Activated CD8-positive, alpha-beta memory T cell treated with anti-CD3 and anti-CD28 coated beads for 24 hours (primary cell): ENCODE measurements around the gene COL5A2.

Experiments
- DNase-seq: peaks from one replicate; pipeline ENCODE4 v3.0.0-alpha.2; 2020

Gene COL5A2

DNA sequence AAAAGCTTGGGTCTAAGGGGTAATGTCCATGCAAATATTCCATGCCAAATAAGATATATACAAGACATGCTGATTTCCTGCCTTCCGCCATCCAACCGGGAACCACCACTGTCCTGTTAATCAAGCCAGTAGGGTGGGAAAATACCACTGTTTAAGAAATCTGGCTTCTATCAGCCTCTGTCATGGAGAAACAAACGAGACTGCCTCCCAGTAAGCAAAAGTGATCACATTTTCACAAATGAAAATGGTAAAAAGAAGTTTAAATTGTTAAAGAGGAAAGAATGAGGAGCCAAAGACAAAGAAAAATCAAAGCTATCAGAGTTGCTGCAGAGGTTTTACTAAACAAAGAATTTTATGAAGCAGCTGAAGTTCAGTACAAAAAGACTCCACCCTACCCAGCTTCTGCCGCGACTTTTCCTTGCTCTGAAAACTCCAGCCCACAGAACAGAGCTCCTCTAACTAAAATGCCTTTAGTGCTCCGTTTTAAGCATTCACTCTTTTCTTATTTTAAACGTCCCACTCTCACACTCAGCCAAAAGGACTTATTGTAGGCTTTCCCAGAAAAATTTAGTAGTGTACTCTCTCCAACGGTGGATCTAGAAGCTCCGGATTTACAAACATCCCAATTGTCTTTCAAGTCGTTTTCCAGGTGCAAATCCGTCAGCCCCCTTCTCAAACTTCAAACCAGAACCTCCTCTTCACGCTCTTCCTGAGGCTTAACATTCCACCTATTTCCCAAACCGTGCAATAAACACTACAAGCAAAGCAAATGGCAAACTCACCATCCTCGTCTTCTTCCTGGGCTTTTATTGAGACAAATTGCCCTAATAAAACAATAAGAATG is 613 bp downstream of the COL5A2 start:
- no peak for DNase-seq

DNA sequence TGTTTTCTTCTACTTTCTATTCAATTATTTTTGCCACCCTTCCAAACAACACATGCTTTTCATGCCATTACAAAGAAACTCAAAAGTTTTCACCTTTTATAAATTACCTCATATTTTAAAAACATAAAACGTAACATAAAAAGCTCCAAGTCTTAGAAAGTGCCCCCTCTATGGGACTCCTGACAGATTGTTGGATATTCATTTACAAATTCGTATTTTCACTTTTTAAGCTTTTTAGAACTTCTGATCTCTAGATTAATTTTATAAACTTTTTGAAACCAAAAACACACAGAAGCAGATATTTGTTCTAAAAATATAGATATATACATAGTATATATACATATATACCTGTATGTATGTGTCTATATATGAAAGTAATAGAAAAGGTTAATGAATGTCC is 1.5 kb downstream of the COL5A2 start:
- no peak for DNase-seq

DNA sequence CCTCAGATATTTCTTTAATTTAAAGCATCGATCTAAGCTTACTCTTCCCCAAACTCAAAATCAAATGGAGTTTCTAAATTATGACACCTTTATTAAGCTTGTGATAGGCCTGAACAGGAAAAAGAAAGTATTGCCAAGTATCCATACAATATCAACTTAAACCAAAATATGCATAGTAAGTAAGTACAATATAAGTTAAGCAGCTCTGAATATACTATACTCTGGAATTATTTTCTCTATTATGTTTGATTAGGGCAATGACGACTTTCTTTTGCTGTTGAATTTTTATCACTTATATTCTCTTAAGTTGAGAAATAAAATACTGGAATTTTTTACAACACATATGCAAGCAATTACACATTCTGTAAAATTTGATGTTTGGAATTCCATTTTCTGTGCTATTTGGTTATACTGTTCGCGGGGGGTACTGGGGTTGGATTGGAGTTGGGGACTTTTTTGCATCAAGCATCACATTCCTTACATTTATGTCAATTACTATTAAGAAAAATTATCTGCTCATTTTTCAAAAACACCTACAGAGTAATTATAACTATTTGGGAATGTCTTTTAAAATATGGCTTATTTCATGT is 2.2 kb downstream of the COL5A2 start:
- DNase-seq = no peak

DNA sequence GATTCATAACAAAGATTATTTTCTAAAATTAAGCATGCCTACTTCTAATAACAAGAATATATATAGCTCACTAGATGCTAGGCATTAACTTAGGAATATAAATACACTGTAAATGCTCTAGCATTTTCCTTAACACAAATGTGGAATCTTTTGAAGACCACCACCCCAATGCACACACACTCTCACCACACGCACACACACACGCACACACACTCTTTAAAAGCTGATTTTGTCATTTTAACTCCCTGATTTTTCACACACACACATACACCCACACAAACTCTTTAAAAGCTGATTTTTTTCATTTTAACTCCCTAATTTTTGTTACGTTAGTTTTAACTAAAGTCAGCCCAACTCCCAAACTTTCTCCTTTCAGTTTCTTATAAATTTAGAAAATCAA is 3.0 kb downstream of the COL5A2 start:
- no peak for DNase-seq

DNA sequence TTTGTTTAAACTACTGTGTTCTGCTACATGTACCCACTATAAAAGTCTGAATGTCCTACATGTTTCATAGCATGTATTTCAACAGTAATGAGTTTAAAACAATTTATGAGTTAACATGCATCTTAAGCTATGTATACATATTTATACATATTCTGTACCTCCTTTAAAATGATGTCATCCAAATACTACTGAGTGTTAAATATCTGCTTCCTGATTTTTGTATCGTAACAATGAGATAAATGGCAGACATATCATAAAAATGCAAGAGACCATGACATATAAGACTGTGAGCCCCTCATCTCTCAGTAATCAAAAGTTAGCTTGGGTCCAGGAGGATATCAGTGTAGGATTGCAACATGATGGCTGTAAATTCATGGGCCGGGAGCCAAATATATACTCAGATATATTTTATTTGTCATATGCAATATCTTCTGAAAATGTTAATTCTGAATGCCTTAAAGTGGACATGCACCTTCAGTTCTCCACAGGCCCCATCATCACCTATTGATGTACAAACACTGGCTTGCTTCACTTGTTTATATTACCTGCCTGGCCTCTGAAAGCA is 3.6 kb downstream of the COL5A2 start:
- no peak for DNase-seq

DNA sequence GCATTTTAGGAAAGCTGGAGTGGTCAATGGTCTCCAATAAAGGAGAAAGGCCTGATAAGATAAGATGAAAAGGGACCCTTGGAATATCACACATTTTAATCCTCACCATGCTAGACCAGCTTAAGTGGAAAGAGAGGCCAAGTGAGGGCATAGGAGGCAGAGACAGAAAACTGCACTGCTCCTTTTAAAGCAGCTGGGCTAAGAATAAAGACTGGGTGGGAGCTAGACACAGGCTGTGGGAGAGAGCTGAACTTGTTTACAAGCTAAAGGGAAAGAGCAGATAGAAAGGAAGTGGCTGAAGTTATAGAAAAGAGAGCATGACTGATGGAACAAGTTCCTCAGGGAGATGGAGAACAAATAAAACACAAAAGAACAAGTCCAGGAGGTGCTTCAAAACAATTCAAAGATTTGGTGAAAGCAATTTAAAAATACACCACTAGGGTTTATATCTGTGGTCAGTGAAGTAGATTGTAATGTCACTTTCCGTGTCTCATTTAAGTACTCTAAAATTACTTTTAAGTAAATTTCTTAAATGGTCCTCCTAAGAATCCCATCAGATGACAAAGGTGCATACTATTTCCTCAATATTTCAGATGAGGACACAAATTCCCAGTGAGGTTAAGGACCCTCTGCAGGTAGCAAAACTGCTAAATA is 7.5 kb downstream of the COL5A2 start:
- no peak for DNase-seq

DNA sequence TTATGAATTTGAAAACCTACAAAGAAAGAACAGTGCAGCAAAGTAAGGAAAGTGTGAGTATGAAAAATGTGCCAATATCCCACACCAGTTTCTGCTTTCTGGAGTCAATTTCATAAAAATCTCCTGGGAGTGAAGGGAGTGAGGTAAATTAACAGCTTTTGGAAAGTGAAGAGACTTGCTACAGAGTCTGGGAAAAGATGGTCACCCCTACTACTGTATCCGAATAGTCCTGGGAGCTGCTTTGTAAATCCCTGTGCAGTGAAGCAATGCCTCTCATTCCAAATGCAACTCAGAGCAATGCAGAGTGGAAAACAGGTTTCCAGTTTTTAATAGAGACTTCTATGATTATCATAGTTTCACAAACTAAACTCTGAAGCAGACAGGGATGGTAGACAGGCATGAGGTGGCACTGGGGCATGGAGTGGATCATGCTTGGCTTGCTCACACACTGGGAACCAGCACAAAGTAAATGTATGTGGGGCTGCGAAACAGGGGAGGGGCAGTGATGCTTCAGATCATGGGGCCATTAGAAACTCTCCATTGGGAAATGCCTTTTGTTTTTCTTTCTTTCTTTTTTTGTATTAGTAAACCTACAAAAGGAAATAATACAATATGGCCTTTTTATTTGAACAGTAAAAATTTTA is 10.6 kb downstream of the COL5A2 start:
- DNase-seq = no peak

DNA sequence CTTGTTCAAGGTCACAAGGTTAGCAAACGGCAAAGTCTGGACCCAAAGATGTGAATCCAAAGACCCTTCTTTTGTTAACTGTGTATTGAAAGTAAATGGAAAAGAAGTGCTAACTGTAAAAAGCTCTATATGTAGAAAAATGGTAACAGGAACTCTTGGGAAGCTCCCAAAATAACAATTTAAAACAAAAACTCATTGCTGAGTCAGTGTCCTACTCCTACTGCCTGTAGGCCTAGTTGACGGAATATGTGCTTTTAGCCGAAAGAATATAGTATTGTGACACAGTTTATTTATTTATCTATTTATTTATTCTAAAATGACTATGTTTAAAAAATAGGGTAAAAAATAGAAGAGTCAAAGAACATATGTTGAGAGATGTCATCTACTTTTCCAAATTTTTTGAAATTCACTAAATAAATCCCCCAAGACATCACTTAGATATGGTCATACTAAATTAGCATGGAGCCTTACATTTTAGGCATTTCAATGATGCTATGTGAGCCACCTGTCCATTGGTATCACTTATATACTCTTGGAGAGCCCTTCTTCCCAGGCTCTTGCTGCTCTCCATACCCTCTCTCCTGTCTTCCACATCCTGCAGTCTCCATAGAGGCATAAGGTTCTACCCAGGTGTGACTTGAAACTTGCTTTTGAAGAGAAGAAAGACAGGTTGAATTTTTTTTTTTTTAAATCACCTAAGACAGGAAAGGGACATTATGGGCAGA is 13.7 kb downstream of the COL5A2 start:
- no peak for DNase-seq

DNA sequence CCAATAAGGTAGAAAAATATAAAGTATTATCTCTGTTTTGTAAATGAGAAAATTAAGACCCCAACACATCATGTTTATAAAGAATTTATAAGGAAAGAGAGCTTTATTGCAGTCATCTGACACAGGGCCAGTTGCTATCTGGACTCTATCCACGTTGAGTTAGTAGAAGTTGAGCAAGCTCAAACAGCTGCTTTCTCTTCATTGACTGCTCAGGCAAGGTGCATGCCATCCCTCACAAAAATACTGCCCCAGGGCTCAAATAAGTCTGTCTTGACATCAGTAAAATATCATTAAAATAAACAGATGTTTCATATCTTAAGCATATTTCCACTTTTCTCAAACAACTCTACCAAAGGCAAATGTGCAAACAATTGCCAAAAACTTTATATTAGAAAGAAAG is 14.8 kb downstream of the COL5A2 start:
- no peak for DNase-seq

DNA sequence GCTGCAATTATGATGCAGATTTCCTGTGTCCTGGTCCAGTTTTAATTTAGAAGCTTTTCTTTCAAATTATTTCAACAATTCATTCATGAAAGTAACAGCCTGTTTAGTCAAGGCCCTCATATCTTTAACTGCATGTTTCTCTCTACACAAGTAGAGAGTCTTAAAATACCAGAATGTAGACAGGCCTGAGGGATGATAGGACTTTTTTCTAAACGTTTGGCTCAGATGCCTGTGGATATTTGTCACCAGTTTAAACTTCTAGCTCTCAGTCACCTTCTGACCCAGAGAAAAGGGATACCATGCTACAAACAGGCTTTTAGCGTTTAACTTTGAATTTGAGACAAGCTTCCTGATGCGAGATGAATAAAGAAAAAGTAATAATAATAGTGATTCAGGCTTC is 15.7 kb downstream of the COL5A2 start:
- DNase-seq = no peak

DNA sequence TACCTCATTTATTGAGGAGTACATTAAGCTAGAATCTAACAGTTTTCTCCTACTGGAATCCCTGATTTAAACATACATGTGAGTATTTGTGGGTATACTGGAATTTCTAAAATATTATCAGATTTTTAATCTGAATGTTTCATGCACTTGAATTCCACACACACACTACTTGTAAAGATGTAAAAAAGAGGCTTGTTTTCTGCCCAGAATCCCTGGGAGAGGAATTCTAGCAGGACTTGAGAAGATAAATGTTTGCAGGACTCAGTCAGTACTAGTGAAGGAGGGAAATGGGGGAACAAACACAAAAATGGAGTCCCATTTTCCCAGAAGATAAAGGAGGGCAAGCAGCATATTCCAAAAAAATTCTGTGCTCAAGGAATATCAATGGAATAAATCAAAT is 17.0 kb downstream of the COL5A2 start:
- no peak for DNase-seq

DNA sequence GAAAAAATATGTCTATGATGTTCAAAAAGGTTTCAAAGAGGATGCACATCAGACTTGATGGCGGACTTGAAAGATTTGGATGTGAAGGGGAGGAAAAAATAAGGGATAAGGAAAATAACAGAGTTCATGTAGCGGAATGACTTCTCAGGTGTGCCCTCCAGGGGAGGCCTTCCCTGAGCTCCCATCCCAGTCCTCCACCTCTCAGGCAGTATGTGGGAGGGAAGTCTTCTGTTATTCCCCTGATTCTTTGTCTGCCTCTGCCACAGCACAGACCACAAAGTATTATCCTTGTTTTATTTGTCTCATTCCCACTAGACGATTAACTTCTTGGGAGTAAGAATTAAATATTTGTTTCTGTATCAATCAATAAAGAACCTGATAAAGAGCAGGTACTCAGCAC is 17.7 kb downstream of the COL5A2 start:
- no peak for DNase-seq

DNA sequence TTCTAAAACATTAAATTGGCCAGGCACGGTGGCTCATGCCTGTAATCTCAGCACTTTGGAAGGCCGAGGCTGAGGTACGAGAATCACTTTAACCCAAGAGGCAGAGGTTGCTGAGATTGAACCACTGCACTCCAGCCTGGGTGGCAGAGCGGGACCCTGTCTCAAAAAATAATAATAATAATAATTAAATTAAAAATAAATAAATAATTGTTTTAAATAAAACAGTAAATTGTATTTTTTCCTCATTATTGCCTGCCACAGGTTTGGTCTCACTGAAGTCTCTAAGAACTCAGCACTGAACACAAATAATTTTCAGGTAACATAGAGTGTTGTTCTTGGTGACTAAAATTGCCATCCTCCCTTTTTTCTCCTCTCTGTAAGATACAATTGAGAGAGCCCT is 19.8 kb downstream of the COL5A2 start:
- no peak for DNase-seq

DNA sequence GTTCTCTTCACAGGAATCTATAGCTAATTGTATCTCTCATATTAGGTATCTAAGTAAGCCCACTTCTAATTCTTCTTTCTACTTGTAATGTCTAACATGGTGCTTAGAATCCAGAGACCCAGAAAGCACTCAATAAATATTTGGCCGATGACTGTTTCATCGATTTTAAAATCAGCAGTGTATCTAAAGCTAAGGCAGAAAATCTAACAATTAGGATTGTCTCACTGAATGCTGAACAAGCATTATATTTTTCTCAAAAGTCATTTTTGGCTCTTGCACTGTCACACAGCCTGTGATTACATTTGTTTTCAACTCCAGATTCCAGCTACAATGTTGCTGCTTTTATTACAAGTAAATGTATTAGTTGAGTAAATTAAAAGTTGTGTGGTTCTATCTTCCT is 20.3 kb downstream of the COL5A2 start:
- no peak for DNase-seq

DNA sequence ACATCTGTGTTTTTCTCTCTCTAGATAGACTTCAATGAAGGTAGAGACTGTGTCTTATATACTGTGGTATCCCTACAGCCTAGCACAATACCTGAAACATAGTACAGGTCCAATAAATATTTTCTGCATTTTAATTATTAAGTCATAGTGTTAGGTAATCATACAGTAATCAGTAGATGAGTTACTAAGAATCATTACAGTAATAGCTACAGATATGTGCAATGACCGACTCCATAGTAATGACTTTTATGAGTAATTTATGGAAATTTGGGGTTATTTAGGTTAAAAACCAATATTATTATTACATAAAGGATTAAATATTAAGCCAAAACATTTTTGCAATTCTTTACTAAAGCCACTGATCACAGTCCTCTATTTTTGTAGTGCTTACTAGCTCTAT is 21.6 kb downstream of the COL5A2 start:
- no peak for DNase-seq

DNA sequence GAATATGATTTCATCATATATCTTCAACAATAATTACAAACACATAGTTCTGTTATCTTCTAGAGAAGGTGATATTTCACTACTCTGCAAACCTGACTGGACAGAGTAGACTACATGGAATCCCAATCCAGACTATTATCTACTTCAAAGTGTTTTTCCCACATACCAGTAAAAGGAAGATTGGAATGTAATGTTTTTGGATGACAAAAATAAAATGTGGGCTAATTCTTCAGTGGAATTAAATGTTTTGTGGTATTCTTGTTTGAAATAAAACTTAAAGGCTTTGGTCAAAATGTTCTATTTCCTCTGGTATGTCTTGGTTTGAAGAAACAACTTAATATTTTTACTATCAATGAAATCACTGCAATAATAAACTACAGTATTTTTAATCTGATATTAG is 22.1 kb downstream of the COL5A2 start:
- DNase-seq = no peak

DNA sequence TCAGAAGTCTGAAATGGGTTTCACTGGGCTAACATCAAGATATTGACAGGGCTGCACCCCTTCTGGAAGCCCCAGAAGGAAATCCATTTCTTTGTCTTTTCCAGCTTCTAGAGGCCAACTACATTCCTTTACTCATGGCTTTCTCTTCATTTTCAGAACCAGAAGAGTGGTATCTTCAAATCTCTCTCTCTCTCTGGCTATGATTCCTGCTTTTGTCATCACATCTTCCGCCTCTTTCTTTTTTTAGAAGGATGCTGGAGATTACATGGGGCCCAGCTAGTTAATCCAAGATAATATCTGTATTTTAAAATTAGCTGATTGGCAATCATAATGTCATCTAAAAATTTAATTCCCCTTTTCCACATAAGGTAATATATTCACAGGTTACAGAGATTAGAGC is 23.8 kb downstream of the COL5A2 start:
- DNase-seq = no peak

DNA sequence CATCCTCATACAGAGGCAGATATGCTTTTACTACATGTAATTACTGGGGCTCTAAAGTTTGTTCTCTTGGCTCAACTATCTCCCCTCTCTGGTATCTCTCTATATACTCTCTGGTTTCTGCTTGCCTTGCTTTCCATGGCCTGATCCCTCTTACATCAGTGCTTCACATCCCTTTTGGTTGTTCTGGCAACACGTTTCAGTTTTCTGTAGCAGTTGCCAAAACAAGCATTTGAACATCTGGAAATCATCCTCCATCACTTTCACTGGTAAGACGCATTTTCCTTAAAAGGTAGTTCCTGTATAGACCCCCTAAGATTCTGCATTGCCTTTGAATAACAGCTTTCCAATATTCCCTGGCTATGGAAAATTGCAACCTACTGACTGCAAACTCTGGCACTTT is 25.9 kb downstream of the COL5A2 start:
- no peak for DNase-seq

DNA sequence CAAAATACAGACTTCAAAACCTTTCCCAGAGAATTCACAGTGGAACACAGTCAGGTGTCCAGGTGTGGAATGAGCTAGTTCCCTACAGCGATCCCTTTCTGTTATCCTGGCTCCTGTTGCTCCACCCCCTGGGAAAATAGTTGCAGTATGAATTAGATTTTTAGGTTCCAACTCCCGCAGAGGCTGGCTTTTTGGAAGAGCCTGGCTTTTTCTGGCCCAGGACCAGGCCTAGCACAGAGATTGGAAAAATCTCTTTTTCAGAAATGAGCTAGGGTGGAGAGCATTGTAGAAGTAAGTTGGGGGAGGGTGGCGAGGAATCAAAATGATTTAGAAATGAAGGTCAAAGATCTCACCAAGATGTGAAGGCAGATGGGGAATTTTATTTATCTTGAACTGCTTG is 27.1 kb downstream of the COL5A2 start:
- no peak for DNase-seq

DNA sequence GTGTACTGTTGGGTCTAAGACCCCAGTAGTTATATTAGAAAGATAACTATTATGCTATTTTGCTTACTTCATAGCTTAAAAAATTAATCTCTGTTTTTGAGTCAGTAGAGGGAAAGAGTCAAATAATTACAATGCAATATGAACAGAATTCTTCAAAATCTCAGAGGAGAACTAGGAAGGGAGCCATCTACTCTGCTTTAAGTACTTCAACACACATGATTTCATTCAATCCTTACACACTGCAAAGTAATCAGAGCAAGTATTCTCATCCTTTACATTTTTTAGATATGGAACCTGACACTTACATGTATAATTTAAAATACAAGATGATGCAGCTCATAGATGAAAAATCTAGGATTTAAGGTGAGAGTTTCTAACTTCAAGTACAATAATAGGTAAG is 27.7 kb downstream of the COL5A2 start:
- no peak for DNase-seq

DNA sequence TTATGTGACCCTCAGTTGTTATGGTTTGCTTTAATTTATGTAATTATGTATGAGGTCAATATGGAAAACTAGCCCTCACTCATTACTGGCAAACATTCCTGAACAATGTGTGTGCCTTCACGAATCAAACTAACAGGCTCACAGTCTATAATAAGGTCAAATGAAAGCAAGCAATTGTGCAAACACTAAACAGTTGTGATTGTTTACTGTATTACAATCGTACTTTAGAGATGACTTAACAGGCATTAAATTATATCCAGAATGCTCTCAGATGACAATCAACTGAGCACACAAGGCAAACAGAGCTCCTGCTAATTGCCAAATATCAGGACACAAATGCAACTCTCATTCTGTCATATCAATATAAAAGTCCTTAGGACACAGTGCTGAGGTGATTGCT is 29.5 kb downstream of the COL5A2 start:
- DNase-seq = no peak

DNA sequence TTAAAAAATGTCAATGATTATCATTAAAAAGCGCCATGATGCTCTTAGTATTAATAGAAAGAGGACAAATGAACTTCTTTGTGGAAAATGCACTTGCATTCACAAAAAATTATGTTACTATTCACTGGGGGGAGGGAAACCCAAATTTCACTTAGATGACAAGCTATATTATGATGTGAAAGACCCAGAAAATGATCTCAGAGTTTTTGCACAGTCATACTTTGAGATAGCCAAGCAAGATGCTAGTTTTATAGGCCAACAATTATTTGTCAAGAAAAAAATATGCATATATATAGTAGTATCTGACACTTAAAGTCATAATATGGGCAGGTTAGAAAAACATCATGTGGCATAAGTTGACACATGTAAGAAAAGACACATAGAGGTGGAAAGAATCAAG is 31.6 kb downstream of the COL5A2 start:
- no peak for DNase-seq

DNA sequence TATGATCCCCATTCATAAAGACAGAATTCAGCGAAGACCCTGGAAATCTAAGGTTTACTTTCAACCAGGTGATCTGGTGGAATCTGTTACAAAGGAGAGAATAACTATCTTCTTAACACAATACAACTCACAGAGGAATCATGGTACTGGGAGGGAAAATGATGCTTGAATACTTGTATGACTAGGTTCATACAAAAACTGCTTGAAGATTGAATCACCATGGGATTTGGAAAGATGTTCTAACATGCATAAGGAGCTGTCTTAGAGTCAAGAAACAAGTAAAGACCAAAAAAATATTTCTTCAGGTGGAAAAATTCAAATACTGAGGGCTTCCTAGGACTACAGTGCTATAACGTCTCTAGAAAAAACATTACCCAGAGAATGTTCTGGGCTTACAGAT is 32.2 kb downstream of the COL5A2 start:
- no peak for DNase-seq
